ENCODE measurements around the gene GAD2.
"Not testable (repeated sequence)": the region's sequence is repeated elsewhere in the genome, so short reads cannot be mapped to it uniquely, and the experiment has no call there.

GAD2 gene

DNA sequence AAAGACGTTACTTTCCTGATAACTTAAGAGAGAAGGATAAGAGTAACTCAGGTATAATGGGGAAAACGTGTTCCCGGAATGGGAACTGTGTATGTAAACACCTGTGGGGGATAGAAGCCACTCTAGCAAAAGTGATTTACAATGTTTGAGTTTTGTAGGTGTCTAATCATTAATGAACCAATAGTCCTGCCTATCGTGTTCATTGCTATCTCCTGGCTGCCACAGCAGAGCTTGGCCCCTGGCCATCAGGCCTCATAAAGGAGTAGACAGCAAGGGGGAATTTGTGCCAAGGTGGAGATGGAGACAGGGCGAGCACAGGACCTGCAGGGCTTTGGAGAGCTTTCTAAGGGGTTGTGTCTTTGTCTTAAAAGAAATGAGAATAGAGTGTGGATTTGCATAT, 102.1 kb downstream of the GAD2 start:
- DNase-seq (ENCODE audit: low read depth in 2 of 2), result no peak

DNA sequence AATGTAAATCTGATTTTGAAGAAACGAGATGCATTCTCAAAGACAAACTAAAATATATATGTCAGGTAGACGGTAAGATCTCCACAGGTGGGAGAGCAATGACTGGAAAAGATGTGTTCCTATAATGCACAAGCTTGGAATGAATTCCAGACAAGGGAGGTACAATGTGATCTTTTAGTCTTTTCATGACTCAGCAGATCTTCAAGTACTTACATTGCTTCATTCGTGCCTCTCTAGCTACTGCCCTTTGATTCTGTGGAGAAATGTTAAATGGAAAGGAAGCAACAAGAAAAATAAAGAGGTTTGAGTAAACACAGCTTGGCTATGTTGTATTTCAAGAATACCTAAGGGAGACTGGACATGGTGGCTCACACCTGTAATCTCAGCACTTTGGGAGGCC, 106.6 kb downstream of the GAD2 start:
- DNase-seq (ENCODE audit: low read depth in 2 of 2), result no peak

DNA sequence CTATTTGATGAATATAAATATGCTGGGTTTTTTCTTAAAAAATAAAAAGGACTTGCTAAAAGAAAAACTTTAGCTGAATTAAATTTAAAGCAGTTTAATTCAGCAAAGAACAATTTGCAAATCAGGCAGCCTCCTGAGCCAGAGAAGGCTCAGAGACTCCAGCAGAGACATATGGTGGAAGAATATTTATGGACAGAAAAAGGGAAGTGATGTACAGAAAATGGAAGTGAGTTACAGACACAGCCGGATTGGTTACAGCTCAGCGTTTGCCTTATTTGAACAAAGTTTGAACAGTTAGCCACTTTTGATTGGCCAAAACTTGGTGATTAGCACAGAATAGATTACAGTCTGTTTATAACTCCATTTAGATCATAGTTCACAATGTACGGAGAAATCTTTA, 110.3 kb downstream of the GAD2 start:
- no peak for DNase-seq (ENCODE audit: low read depth in 2 of 2)

DNA sequence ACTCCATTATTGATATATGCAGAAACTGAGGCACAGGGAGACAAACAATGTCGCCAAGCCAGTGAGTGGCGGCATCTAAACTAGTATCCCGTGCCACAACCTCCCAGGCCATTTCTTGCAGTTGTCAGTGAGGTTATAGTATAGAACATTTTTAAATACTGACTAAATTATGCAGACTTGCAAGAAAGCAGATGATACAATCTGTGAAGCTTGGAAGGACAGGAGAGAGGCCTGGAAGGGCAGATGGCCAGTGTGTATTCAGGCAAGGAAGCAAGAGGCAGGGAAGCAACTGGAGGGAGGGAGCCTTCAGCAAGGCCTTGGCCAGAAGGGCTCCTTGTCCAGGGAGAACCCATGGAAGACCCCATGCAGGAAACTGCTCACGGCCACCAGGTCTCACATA, 111.2 kb downstream of the GAD2 start:
- no peak for DNase-seq (ENCODE audit: low read depth in 2 of 2)

DNA sequence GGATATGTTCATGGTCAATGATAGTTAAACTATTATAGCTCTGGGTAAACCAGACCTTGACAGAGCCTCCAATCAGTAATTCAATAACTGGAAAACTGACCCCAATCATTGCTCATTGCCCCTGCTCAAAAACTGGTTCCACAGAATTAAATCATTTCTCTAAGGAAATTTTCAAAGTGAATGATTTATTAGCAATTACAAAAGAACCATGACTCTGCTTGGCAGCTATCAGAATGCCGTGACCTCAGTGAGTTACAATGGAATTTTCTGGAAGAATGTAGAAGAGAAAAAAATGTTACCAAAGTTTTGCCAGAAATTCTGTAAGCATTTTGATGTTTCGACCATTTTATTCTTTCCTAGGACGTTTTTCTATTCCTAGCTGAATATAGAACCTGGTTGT, 114.8 kb downstream of the GAD2 start:
- DNase-seq (ENCODE audit: low read depth in 2 of 2), result no peak

DNA sequence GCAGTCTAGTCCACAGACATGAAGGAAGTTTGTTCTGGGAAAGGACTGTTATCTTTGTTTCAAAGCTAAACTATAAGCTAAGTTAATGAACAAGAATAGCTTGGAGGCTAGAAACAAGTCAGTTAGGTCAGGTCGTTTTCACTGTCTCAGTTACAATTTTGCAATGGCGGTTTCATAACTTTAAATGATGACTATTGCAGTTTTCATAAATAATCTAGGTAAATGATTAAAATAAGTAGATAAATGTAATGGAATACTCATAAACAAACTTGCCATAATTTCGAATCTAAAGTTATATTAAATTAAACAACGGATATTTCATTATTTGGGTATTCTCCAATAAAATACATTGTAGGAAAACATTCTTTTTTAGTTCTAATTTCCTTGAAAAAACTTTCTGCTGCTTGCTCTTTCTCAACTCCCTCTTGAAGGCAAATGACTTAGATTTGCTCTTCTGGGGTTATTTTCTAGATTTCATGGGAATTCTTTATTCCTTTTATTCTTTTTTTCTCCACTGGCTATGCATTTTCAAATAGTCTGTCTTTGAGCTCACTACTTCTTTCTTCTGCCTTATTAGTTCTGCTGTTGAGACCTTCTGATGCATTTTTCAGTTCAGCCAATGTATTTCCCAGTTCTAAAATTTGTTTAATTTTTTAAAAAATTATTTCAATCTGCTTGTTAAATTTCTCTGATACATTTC, 117.8 kb downstream of the GAD2 start:
- DNase-seq (ENCODE audit: low read depth in 2 of 2), result no peak

DNA sequence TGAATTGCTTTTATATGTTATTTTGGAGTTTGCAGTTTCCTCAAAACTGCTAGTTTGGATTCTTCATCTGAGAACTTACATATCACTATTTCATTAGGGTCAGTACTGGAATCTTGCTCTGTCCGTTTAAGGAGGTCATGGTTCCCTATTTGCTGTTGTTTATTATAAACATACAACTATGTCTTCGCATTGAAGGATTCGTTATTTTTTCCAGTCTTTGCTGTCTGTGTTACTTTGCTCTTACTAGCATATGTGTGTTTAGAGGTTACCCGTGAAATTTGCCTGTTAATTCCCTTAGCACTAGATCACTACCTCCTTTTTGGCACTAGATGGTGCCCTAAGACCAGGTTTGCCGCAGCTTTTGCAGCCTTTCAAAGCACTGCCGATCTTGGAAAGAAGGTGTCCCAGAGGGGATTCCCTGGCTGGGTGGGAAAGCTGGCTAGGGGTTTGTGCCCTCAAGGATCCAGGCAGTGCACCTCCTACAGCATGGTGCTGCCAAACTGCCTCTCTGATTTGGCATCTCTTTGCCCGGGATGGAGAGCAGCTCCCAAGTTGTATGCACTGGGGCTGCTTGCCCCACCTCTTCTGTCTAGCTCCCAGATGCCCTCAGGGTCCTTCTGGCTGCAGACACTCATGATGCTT, 118.5 kb downstream of the GAD2 start:
- DNase-seq (ENCODE audit: low read depth in 2 of 2), result peak; percentile 20 to 24

DNA sequence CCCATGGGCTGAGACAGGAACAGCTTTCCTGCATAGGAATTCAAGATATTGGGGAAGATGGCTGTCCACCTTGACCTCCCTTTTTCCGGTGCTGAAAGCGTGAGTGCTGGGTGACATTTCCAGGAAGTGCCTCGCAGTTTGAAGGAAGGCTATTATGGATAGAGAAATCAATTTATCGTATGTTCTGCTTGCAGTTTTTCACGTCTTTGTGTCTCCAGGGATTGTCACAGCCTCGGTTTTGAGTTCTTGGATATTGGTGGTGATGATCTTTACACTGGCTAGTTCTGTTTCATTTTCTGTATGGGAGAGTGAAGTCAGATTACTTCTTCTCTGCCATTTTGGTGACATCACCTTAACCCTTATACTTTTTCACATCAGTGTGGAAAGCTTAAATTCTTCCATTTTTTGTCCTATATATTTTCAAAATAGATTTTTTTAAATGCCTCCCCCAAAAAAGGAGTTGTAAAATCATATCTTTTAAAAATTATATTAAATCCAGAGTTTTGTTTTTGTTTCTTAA, 119.1 kb downstream of the GAD2 start:
- no peak for DNase-seq (ENCODE audit: low read depth in 2 of 2)

DNA sequence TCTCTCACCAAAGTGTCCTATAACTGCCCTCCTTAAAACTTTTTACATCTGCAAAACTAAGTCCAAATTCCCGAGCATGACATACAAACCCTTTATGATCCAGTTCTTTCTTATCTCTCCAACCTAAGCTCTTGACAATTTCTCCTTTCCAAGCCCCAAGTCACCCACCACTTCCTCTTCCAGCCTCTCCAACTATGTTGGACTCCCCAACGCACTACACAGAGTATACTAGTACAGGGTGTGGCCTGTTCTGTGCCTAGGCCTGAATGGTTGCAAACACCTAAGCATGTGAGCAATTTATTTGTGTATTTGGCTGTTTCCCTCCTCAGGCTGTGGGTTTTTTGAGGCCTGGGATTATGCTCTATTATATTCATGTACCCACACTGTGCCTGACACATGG, 120.4 kb downstream of the GAD2 start:
- DNase-seq (ENCODE audit: low read depth in 2 of 2), result no peak

DNA sequence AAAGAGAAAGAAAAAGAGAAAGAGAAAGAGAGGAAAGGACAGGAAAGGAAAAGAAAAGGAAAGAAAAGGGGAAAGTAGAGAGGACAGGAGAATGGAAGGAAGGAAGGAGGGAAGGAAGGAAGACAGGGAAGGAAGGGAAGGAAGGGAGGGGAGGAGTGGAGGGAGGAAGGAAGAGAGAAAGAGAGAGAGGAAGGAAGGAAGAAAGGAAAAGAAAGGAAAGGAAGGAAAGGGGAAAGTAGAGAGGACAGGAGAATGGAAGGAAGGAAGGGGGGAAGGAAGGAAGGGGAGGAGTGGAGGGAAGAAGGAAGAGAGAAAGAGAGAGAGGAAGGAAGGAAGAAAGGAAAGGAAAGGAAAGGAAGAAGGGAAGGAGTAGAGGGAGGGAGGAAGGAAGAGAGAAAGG, 125.1 kb downstream of the GAD2 start:
- no peak for DNase-seq (ENCODE audit: low read depth in 2 of 2)

DNA sequence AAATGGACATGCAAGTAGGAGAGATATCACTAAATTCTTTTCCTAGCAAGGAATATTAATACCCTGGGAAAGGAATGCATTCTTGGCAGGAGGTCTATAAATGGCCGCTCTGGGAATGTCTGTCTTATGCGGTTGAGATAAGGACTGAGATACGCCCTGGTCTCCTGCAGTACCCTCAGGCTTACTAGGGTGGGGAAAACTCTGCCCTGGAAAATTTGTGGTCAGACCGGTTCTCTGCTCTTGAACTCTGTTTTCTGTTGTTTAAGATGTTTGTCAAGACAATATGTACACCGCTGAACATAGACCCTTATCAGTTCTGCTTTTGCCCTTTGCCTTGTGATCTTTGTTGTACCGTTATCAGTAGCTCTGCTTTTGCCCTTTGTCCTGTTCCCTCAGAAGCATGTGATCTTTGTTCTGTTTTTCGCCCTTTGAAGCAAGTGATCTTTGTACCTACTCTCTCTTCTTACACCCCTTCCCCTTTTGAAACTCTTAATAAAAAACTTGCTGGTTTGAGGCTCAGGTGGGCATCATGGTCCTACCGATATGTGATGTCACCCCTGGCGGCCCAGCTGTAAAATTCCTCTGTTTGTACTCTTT, 132.3 kb downstream of the GAD2 start:
- not testable (repeated sequence) for DNase-seq (ENCODE audit: low read depth in 2 of 2)
